SU-DHL-6 (cell line): ENCODE data around the gene ANKH.

Source experiments
- H2AFZ ChIP-seq: fragments of 200-600 bp; sonication (generic); 2 replicates; pipeline ENCODE4 v1.6.1; 2014; ENCODE audit warnings: low read depth, mild to moderate bottlenecking, moderate library complexity, mixed read lengths, antibody characterized with exemption, low read length; ENCODE audit not compliant: severe bottlenecking
- H3F3A ChIP-seq: fragments of 200-600 bp; shearing (Covaris generic); 2 replicates; pipeline ENCODE4 v1.6.0; 2016; ENCODE audit warnings: antibody characterized with exemption, mild to moderate bottlenecking; ENCODE audit not compliant: insufficient read depth
- H3K27ac ChIP-seq: fragments of 200-600 bp; sonication (generic); 2 replicates; pipeline ENCODE4 v1.5.1; 2016; ENCODE audit warnings: low read depth, mild to moderate bottlenecking, low read length, moderate library complexity, mixed read lengths
- H3K27me3 ChIP-seq: fragments of 200-600 bp; sonication (generic), shearing (Covaris generic); 2 replicates; pipeline ENCODE4 v1.6.0; 2014; ENCODE audit warnings: mild to moderate bottlenecking, low read length
- H3K36me3 ChIP-seq: fragments of 200-600 bp; sonication (generic); 2 replicates; pipeline ENCODE4 v1.6.1; 2014; ENCODE audit warnings: mild to moderate bottlenecking, low read length, mixed read lengths
- H3K4me2 ChIP-seq: fragments of 300-600, 200-600 bp; shearing (Covaris generic), sonication (generic); 2 replicates; pipeline ENCODE4 v1.6.0; 2014; ENCODE audit warnings: low read length, low read depth, mild to moderate bottlenecking; ENCODE audit not compliant: poor library complexity, severe bottlenecking
- H3K4me3 ChIP-seq: fragments of 200-600 bp; sonication (generic); 2 replicates; pipeline ENCODE4 v1.5.1; 2014; ENCODE audit warnings: antibody characterized with exemption, low read length, mild to moderate bottlenecking, mixed read lengths; ENCODE audit not compliant: insufficient read depth, poor library complexity, severe bottlenecking
- H3K79me2 ChIP-seq: fragments of 200-600 bp; sonication (generic); 2 replicates; pipeline ENCODE4 v1.6.1; 2014; ENCODE audit warnings: mild to moderate bottlenecking, low read length, moderate library complexity; ENCODE audit not compliant: insufficient read depth
- H3K9ac ChIP-seq: fragments of 200-600 bp; sonication (generic); 2 replicates; pipeline ENCODE4 v1.7.0; 2014; ENCODE audit warnings: mild to moderate bottlenecking, low read length
- H3K9me2 ChIP-seq: fragments of 200-600 bp; sonication (generic); replicated peaks from 2 replicates; pipeline ENCODE4 v1.6.1; 2014; ENCODE audit warnings: low read length; ENCODE audit not compliant: insufficient read depth
- H3K9me3 ChIP-seq: fragments of 200-600 bp; sonication (generic); 2 replicates; pipeline ENCODE4 v1.6.1; 2014; ENCODE audit warnings: low read length, mixed read lengths; ENCODE audit not compliant: insufficient read depth
- H4K20me1 ChIP-seq: fragments of 200-600 bp; sonication (generic); 2 replicates; pipeline ENCODE4 v1.6.1; 2014; ENCODE audit warnings: low read depth, mild to moderate bottlenecking, antibody characterized with exemption, low read length, moderate library complexity, mixed read lengths
- CTCF ChIP-seq: fragments of 200-600 bp; sonication (generic); IDR thresholded peaks from one replicate; pipeline ENCODE4 v1.5.1; 2017; ENCODE audit warnings: antibody characterized with exemption, mild to moderate bottlenecking, low read length, moderate library complexity; ENCODE audit not compliant: insufficient read depth, poor library complexity, severe bottlenecking
- EZH2phosphoT487 ChIP-seq: fragments of 200-600 bp; sonication (generic), shearing (Covaris generic); conservative IDR thresholded peaks from 2 replicates; pipeline ENCODE4 v1.6.1; 2018; ENCODE audit warnings: mild to moderate bottlenecking, antibody characterized with exemption, low read length, moderate library complexity, mixed read lengths

The ANKH gene

DNA sequence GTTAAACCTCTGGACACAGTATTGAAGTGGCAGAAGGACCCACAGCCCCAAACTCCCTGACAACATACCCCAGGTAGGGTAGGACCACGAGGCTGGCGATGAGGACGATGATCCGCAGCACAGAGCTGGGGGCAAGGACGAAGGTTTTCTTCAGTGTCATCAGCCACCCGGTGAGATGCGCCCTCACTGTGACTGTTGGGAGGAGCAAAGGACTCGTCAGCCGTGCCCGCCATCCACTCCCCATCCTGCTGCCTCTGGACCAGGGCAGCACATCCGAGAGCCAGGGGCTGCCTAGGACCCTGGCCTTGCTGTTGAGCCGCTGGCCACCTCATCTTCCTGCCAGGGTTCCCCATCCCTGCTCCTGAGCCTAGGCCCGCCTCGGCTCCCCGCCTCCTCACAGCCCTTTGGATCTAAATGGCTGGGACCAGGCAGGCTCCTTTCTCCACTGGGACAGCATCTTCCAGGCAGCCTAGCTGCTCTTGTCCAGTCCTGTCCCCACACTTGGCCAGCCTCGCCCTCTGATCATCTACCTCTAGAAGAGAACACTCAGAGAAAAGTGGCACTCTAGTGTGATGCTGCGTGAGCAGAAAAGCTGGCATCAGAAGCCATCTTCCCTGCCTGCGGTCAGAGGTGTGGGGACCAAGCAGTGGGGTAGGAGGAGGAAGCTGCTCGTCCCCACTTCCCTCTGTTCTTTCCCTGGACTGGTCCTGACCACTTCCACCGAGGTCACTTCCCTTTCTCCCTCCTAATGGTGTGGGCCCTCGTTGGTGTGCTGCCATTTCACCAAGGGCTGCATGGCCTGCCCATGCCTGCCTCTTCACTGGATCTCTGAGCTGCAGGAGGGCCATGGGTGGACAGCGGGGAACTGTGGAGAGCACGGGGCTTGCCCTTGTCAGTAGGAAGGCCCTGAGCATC, 157.8 kb downstream of the ANKH start:
- Histone ChIP-seq H4K20me1 (no peaks in the 10 kb centered on the region), H3K9me3 (no peaks in the 10 kb centered on the region), H3K4me3 (no peak overlapping the region), H3K9ac (no peak overlapping the region), H3K27ac (no peak overlapping the region), H3K79me2 (no peaks in the 10 kb centered on the region), H3K4me2 (no peak overlapping the region), H3F3A (peaks cover 4% of the 10 kb centered on the region; the same call in 1 of the 2 replicates), H3K27me3 (no peaks in the 10 kb centered on the region), H3K36me3 (peaks cover 12% of the 10 kb centered on the region; the same call in 1 of the 2 replicates), H3K9me2 (no peaks in the 10 kb centered on the region), H2AFZ (no peak overlapping the region)
- no peak for TF ChIP-seq CTCF
- TF ChIP-seq EZH2phosphoT487: no peak

- Histone ChIP-seq H4K20me1 (no peaks in the 10 kb centered on the region), H3K27ac (no peak overlapping the region), H3K4me2 (no peak overlapping the region), H3K9me2 (no peaks in the 10 kb centered on the region), H2AFZ (no peak overlapping the region), H3K27me3 (no peaks in the 10 kb centered on the region), H3K4me3 (no peak overlapping the region), H3K9me3 (no peaks in the 10 kb centered on the region), H3K79me2 (no peaks in the 10 kb centered on the region), H3F3A (peaks cover 4% of the 10 kb centered on the region; the same call in 1 of the 2 replicates), H3K36me3 (peaks cover 12% of the 10 kb centered on the region; the same call in 1 of the 2 replicates), H3K9ac (no peak overlapping the region)
- TF ChIP-seq EZH2phosphoT487 (no peak), CTCF (no peak)
Measured at GRCh38 chr5:14712666-14713065, 158.9 kb downstream of the ANKH start.

DNA sequence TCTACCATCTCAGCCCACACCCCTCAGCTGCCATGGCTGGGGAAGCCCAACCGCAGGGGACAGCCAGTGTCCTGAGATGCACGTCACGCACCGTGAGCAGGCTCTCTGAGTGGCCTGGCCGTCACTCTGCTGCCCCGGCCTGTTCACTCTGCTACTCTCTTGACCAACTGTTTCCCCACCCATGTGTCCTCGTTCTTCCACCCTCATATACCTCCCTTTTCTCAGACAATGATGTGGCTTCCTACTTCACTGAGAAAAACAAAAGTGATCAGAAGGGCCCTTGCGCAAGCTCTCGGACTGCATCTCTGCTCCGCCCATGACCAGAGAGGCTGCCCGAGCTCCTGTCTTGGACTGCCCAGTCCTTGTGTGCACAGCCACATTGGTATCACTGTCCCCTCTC, 159.4 kb downstream of the ANKH start:
- H4K20me1 ChIP-seq: no peaks in the 10 kb centered on the region
- H3K9me3 ChIP-seq: no peaks in the 10 kb centered on the region
- H3F3A ChIP-seq: peaks cover 4% of the 10 kb centered on the region; the same call in 1 of the 2 replicates
- no peak overlapping the region for H3K27ac ChIP-seq
- H3K4me2 ChIP-seq: no peak overlapping the region
- no peak overlapping the region for H2AFZ ChIP-seq
- no peaks in the 10 kb centered on the region for H3K79me2 ChIP-seq
- H3K9ac ChIP-seq: no peak overlapping the region
- H3K27me3 ChIP-seq: no peaks in the 10 kb centered on the region
- no peak overlapping the region for H3K4me3 ChIP-seq
- TF ChIP-seq CTCF: no peak
- TF ChIP-seq EZH2phosphoT487: no peak
- H3K9me2 ChIP-seq: no peaks in the 10 kb centered on the region
- H3K36me3 ChIP-seq: peaks cover 12% of the 10 kb centered on the region; the same call in 1 of the 2 replicates
